HG03432 (cell line): ENCODE data around the gene DDX25.
"Not testable (repeated sequence)": the region's sequence is repeated elsewhere in the genome, so short reads cannot be mapped to it uniquely, and the experiment has no call there.

Source experiments
- ATAC-seq: cut with Tn5 transposase; IDR thresholded peaks from one replicate; pipeline ENCODE4 v1.9.1; 2021; ENCODE audit warnings: mild to moderate bottlenecking, moderate library complexity; ENCODE audit not compliant: unreplicated experiment

The DDX25 gene

DNA sequence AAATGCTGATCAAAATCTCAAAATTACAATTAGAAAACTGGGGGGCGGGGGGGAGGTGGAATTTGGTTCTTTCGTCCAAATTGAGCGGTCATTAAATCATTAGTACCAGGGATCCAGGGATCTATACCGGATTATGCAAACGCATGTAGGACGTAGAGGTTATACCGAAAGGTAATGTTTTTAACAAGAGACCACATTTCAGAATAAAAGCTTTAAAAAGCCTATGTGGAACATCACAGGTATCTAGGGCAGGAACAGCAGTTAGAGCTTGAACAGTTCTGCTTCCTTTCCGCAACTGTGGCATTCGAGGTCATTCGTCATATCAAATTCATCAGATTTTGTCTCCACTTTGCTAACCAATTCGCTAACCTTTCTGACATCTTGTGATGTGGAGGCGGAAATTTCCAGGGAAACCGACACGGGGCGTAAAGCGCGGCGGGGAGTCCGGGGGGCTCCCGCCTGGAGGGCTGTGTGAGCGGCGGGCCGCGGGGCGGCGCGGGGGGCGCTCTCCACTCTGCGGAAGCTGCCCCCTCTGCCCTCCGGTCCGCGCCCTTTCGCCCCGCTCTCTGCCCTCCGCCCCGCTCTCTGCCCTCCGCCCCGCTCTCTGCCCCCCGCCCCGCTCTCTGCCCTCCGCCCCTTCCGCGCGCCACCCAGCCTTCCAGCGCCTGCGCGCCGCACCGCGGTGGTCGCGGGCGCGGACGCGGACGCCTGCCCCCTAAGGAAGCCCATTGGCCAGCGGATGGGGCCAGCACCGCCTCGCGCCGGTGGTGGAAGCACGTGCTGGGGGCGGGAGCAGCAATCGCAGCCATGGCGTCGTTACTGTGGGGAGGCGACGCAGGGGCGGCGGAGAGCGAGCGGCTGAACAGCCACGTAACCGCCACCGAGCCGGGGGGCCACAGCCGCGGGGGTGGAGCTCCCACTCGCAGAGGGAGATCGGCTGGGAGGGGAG is at the start of gene DDX25:
DDX25 (plus strand) TSS at position 798 of the 949 bp plus-strand sequence; CDS start at position 808, 10 bp downstream.
- no peak for ATAC-seq

DNA sequence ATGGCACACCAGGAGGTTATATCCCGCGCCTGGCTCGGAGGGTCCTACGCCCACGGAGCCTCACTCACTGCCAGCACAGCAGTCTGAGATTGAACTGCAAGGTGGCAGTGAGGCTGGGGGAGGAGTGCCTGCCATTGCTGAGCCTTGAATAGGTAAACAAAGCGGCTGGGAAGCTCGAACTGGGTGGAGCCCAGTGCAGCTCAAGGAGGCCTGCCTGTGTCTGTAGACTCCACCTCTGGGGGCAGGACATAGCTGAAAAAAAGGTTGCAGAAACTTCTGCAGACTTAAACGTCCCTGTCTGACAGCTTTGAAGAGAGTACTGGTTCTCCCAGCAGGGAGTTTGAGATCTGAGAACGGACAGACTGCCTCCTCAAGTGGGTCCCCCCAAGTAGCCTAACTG is 46.6 kb upstream of the DDX25 start:
- not testable (repeated sequence) for ATAC-seq

DNA sequence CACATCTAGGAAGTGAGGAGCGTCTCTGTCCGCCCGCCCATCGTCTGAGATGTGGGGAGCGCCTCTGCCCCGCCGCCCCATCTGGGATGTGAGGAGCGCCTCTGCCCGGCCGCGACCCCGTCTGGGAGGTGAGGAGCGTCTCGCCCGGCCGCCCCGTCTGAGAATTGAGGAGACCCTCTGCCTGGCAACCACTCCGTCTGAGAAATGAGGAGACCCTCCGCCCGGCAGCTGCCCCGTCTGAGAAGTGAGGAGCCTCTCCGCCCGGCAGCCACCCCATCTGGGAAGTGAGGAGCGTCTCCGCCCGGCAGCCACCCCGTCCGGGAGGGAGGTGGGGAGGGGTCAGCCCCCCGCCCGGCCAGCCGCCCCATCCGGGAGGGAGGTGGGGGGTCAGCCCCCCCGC is 41.5 kb upstream of the DDX25 start:
- ATAC-seq = not testable (repeated sequence)

DNA sequence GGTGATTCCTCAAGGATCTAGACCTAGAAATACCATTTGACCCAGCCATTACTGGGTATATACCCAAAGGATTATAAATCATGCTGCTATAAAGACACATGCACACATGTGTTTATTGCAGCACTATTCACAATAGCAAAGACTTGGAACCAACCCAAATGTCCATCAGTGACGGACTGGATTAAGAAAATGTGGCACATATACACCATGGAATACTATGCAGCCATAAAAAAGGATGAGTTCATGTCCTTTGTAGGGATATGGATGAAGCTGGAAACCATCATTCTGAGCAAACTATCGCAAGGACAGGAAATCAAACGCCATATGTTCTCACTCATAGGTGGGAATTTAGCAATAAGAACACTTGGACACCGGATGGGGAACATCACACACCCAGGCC is 39.0 kb upstream of the DDX25 start:
- not testable (repeated sequence) for ATAC-seq

DNA sequence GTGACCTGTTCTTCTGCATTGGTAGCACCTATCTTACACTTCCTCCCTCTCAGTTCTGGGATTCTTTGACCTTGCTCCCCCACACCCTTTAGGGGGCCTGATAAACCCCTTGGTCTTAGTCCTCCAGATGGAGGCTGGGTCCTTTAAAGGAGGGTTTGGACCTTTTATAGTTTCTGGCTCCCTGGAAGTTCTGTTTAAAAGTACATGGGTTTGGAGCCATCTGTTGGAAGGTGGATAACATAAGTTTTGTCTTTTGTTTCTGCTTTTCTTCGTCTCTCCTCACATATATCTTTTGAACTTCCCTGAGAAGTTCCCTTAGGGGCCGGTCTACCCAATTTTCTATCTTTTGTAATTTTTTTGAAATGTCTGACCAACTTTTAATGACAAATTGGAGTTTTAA is 34.8 kb upstream of the DDX25 start:
- ATAC-seq = no peak

DNA sequence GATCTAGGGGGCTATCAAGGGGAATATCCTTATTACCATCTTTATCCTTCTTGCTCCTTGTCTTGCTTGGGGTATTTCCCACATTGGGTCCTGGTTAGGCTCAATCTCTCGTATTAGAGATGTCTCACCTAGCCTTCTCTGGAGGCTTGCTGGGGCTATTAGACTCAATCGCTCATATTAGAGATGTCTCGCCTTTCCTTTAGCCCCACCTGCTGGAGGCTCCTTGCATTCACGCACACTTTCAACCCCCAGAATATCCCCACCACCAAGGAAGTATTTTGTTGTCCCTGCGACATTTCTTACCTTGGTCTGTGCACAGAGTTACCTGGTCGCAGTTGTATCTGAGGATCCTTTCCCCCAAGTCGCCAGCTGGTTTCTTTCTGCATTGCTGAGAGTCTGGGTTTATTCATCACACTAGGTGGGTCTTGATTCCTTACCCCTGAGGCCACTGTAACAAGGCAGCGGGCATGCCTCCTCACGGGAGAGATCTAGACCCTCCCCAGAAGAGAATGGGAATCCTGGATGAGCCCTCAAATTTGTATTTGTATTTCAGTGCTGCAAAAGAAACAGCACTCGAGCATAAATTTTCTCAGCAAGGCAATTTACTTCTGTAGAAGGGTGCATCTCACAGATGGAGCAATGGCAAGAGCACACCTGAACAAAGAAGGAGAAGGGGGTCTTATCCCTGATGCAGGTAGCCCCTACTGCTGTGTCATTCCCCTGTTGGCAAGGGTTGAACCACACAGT is 32.7 kb upstream of the DDX25 start:
- no peak for ATAC-seq

DNA sequence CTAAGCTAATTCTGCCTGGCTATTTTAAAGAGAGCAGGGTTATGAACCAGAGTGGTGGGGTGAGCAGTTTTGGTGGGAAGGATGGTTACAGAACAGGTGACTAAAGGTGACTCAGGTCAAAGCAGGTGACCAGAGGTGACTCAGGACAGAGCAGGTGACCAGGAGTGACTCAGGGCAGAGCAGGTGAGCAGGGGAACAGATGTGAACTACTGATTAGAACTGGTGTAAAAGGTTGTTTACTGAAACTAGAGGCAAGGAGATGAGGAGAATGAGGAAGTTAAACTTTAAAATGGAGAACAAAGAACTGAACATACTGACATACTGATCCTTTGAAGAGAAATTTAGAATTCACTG is 32.2 kb upstream of the DDX25 start:
- no peak for ATAC-seq

DNA sequence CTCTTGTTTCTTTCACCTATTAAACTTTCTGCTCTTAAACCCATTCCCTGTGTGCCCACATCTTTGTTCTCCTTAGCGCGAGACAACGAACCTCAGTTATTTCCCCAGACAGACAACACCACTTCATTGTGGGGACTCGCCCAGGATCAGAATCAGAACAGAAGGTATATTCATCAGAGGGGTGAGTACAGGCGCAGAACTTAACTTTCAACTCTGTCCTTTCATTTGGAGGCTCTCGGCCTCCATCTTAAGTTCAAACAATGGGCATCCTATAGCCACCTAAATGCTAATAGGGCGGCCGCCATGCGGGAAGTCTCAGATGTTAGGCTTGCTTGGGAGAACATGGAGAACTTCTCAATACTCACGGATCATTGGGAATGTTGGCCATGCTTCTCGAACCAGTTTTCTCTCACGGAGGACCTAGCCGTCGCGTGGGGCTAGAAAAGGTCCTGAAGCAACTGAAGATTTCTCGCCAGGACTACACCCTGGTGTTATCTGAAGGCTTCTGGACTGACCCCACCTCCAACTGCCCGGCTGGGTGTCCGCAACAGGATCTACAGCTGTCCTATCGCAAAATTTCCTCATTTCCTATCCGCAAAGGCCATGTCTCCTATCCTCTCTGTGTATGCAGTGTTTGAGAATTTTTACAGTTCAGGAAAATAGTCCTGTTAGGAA is 30.3 kb upstream of the DDX25 start:
- no peak for ATAC-seq

DNA sequence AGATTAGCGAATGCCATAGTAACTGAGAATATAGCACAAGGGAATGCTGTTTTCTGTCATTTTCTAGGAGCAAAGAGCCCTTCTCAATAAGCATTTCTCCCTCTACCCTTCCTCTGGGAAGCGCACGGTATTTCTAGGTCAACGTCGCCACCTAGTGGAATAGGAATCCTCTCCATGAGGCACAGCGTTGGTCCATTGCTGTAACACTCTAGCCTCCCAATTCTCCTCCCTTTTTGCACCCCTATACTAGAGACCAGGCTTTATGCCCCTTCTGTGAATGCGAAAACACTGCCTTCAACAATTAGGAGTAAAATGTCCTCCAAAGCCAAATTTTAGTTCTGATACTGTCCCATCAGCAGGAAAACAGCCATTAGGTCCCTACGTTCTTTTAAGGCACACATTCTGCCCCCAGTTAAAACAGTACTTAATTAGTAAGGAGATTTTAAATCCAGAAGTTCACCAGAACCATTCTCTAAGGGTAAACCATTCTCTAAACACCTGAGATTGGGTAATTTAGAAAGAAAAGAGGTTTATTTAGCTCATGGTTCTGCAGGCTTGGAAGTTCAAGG is 29.7 kb upstream of the DDX25 start:
- ATAC-seq = peak; percentile 86

DNA sequence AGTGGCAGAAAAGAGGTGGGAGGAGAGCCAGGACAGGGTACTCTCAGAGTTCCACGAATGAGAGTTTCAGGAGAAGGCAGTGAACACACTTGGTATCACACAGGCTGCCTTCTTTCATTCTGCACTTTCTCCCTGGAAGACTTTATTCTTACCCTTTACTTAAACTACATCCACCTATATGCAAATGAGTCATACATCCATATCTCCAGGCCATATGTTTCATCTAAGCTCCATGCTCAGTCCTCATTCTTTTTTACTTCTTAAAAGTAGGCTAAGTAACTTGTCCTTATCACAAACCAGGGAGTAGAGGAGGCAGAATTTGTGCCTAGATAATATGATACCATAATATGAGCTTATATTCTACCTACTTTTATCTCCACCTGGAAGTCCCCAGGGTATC is 23.0 kb upstream of the DDX25 start:
- ATAC-seq = no peak

DNA sequence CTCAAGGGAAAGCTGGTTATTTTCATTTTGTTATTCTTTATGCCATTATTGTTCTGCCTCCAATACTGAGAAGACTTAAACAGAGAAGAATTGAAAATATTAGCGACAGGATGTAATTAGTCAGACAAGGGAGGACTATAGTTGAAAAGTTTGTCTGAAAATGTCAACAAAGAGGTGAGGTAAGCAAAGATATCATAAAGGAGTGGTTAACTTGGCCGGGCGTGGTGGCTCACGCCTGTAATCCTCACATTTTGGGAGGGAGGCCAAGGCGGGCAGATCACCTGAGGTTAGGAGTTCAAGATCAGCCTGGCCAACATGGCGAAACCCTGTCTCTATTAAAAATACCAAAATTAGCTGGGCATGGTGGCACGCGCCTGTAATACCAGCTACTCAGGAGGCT is 20.9 kb upstream of the DDX25 start:
- ATAC-seq = no peak

DNA sequence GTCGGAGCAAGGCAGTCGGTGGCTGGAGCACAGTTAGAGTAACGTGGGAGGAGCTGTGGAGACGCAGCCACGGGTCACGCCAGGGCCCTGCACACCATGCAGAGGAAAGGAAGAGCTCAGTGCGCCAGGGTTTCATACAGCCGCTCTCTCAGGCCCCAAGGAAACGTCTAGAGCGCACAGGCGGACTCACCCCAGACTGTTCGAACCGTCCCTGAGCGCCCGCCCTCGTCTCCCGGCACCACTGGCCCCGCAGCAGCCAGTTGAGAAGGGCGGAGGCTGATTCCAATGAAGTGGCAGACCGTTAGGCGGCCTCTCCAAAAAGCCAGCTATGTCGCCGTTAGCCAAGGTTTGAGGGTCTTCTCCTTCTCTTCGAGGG is 17.3 kb upstream of the DDX25 start:
- peak; percentile 32 for ATAC-seq

DNA sequence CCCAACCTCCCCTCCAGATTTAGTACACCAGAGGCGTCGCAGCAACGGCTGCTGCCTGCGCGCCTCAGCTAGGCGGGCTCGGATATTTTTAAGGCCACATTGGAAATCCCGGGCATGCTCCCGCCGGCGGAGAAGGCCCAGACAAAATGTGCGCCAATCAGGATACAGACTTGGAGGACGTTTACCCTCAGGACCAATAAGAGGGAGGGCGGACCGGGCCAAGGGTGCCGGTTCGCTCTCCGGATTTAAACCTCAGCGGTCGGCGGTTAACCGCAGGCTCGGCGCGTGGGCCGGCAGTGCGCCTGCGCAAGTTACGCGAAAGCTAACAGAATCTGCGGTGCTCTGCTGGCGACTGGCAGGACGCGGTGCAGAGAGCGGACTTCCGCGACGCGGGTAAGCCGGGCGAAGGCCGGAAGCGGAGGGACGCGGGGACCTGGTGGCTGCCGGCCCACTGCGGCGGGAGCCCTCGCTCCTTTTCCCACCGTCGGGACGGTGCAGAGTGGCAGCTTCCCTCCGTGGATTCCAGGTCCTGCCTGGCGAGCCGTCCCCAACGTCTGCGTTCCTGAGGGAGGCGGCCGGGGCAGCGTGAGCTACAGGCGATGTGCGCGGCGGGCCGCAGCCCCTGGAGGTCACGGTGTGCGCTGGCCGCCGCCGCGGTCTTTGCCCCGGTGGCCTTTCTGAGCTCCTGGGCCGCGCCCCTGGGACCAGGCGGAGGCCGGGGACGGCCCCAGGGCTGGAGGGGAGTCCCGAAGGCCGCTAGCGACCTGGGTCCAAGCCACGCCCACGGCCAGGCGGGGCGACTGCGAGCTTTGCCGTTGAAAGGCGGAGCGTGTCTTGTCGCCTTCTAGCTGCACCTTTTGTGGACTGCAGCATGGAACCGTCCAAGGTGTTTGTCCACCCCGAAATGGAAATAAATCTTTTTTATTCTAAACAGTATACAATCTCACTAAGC is 16.7 kb upstream of the DDX25 start, which contains the start of gene HYLS1:
HYLS1 (plus strand) TSS at position 296 of the 952 bp plus-strand sequence. CDS start 11,701 bp downstream, outside the sequence.
- ATAC-seq = peak; percentile 88

DNA sequence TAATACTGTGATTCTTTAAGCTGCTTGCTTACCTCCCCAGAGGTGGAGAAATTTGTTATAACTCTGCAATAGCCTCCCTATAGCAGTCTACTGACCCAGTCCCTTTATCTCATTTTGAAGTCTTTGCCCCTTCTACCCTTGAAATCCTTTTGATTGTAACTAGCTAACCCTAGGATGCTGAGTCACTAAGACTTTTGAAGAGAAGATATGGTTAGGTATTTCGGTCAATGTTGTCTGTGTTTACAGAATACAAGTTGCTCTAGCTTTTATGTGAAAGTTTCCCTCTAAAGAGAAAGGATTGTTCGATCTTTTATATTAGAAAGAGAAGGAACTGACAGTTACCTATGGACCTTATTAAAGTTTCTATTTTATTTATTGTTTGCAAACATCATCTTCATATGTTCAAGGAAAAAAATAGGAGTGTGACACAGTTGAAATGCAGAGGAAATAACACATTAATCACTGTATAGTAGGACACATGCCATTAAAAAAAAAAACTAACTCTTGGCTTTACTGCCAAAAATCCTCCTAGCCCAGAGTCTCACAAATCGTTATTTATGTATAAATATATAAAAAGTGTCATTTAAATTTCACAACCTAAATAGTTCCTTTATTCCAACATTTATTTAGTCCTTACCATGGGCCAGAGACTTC is 13.7 kb upstream of the DDX25 start:
- ATAC-seq = no peak

DNA sequence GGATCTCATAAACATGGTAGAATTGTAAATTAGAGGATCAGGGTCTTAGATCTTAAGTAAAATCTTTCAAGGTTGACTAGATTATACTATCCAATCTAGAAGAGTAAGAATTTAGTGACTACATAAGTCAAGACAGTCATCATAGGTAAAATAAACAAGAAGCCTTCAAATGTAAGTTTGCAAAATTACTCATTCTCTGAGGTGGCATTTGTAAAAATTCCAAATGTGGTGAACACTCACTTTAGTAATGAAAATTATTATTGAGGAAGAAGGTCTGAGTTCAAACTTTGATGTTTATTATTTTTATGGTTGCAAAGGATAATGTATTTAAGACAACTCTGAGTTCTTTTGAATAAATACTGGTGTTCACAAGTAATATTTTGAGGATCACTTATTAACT is 12.2 kb upstream of the DDX25 start:
- ATAC-seq = no peak

DNA sequence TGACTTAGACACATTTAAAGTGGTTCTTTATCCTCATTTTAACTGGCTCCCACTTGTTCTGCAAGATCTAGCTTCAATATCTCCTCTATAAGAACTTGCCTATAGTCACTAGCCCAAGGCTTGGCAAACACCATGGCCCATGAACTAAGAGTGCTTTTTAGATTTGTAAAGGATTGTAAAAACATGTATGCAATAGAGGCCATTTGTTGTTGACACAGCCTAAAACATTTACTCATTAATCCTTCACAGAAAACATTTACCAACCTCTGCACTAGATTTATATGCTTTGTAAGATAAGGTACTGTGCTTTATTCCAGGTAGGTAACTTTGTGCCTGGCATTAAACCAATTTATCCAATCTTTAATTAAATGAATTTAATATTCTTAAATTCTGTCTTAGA is 11.3 kb upstream of the DDX25 start:
- ATAC-seq = no peak

DNA sequence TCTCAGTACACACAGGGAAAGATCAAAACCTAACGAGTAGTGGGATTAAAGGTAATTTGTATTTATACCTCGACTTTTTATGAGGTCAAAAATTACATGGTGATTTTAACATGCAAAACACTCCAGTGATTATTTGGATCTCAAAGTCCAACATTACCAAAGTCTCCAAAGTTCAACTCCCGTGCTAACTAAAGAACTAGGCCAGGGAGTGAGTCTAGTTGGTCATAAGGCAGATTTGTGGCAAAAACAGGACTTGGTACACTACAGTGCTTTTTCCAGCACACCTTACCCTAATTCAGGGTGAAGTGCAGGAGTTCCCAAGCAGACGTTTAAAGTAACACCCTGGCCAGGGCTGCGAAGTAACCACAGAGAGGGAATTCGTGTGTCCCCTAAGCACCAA is 2.4 kb upstream of the DDX25 start:
- no peak for ATAC-seq

DNA sequence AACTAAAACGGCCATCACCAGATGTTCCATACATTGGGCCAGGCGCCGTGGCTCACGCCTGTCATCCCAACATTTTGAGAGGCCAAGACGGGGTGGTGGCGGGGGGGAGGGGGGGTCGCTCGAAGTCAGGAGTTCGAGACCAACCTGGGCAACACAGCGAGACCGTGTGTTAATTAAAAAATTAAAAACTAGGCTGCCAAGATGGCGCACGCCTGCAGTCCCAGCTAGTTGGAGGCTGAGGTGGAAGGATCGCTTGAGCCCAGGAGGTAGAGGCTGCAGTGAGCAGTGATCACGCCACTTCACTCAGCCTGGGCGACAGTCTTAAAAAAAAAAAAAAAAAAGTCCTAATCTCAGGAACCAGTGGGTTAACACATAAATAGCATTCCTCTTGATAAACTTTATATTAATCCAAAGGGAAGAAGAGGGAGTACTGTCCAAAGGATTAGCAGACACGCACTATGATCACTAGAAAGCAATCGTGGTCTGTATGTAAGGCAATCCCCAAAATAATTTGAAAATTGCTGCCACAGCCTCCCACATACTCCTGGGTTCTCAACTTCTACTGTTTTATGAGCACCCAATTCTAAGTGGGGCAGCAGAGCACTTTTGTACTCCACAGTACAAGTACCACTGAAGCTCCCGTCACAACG is 1.9 kb upstream of the DDX25 start:
- no peak for ATAC-seq
